HG03139 (cell line): ENCODE measurements around the gene STARD10.

ENCODE experiments used
- ATAC-seq: cut with Tn5 transposase; IDR thresholded peaks from one replicate; pipeline ENCODE4 v1.9.1; 2021; ENCODE audit not compliant: unreplicated experiment

Gene STARD10

GRCh38 chr11:72767203-72768062 is 26.4 kb downstream of the STARD10 start:
- ATAC-seq, result no peak

DNA sequence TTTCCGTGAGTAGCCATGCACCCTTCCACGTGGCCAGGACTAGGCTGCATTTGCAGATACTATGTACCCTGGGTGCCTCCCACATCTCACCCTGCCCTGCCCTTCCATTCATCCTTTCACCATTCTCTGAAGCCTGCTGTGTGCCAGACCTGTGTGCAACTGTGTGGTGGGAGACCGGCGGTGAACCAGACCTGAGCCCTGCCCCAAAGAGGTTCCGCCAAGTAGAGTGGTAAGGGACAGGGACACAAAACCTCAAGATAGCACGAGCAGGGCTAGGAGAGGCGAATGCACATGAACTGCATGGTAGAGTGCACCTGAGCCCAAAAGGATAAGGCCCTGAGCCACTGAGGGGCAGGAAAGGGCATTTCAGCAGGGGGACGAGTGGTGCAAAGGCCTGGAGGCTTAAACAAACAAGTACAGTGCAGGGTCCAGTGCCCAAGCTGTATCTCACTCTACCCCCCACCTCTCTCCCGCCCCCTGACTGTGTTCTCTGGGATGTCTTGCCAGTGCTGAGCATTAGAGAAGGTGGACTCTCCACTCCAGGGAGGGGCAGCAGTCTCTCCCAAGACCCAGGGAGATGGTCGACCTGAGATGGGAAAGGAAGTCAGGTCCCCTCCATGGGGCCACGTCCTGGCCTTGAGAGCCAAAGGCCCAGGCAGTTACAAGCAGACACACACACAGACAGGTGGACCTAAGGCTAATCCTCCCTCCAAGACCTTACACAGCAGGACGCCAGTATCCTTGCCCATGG is 27.5 kb downstream of the STARD10 start:
- ATAC-seq, result no peak

GRCh38 chr11:72764503-72764902 is 29.3 kb downstream of the STARD10 start:
- no peak for ATAC-seq

- no peak for ATAC-seq
Observed at GRCh38 chr11:72763823-72764222, 30.0 kb downstream of the STARD10 start.

- ATAC-seq, result no peak
Observed at GRCh38 chr11:72762641-72763304, 31.1 kb downstream of the STARD10 start.

GRCh38 chr11:72760539-72761405 is 33.1 kb downstream of the STARD10 start:
- ATAC-seq, result no peak

DNA sequence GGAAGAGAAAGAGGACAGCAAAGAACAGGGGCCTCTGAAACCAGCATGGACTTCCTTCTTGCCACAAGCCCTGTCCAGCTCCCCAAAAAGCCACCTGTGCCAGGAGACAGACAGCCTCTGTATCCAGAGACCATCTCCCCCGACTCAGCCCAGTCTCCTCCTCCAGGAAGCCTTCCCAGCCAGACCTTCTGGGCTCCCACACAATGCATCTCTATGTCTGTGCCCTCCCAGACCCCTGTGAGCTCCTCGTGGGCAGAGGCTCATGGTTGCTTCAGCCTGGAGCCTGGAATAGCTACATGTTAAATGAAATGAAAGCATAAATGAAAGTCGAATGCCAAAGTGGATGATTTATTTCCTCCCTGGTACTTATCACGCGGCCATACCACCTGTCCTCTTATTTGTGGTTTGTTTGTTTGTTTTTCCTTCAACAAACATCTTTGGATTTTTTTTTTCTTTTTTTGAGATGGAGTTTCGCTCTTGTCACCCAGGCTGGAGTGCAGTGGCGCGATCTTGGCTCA is 34.3 kb downstream of the STARD10 start:
- ATAC-seq, result no peak

GRCh38 chr11:72758690-72759389 is 35.0 kb downstream of the STARD10 start:
- no peak for ATAC-seq

DNA sequence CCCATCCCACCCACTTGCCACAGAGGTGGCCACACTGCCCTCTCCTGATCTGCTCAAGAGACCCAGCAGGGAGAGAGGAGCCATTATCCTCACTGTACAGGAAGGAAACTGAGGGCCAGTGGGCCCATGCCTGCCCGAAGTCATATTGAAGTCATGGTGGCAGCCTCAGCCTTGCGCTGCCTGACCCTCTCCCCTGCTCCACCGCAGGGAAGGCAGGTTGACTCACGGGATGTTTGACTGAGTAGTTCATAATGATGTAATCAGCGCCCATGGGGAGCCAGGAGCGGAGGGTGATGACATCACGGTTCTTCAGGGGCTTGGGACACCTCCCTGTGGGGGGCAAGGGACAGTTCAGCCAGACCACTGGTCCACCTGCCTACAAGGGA is 35.5 kb downstream of the STARD10 start:
- ATAC-seq, result no peak

GRCh38 chr11:72755713-72756285 is 38.0 kb downstream of the STARD10 start:
- no peak for ATAC-seq

DNA sequence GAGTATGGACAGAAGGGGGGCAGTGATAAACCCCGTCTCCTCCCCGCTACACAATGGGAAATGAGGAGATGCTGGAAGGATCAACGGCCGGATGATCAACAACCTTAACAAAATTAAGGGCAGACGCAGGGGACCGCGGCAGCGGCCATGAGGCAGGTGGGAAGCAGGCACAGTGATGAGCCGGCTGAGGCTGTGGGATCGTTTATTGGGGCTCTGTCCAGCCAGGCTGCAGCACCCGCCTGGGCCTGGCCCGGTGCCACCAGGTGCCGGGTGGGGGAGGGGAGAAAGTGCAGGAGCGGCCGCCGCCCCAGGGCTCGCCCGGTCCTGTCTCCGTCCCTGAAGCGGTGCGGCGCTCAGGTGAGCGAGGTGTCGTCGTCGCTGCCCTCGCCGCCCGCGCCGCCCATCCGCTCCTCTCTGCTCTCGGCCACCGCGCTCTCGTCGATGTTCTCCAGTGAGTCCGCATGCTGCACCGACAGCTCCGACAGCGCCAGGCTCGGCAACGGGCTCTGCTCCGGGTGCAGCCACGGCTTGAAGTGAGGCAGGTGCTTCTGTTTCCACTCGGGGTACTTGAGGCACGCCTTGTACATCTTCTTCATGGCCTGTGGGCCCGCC is 39.2 kb downstream of the STARD10 start:
- ATAC-seq, result no peak

- ATAC-seq, result no peak
Observed at GRCh38 chr11:72754149-72754543, 39.7 kb downstream of the STARD10 start.

- ATAC-seq, result no peak
Observed at GRCh38 chr11:72753341-72754148, 40.3 kb downstream of the STARD10 start.

GRCh38 chr11:72752088-72752914 is 41.5 kb downstream of the STARD10 start, which contains the start of gene ARAP1:
Gene ARAP1 (minus strand): TSS chr11:72752408. CDS start chr11:72727128, 25,280 bp downstream.
- ATAC-seq, result peak; percentile 64

- ATAC-seq, result no peak
Observed at GRCh38 chr11:72751116-72752087, 42.4 kb downstream of the STARD10 start.

GRCh38 chr11:72750556-72751115 is 43.2 kb downstream of the STARD10 start:
- no peak for ATAC-seq
